Smooth muscle cell of the pulmonary artery (primary cell): Measurements from ENCODE around the gene CXorf51A. TPM values are rescaled to one million over a fixed set of nuclear protein-coding genes. Genes with fewer than 3 reads are reported as not detected.

Experiments
- total RNA-seq: library from RNA; depleted of rRNA; stranded (reverse); fragments of >200 nt; gene quantifications from 2 replicates; pipeline ENCODE4 v1.2.3, GENCODE V29; 2014

Gene CXorf51A
- total RNA-seq, result not detected in 2 replicates

GRCh38 chrX:146814644-146815043 lies at the start of gene CXorf51A:
Gene CXorf51A, minus strand, starts transcription at chrX:146814744. Its CDS starts 21 bp downstream, at chrX:146814723.

GRCh38 chrX:146809471-146809870 lies 5.1 kb downstream of the CXorf51A start, which contains the start of gene CXorf51B:
Gene CXorf51B, plus strand, starts transcription at chrX:146809771. Its CDS starts 21 bp downstream, at chrX:146809792.

Other genes with a start within 250 kb of the CXorf51A start
- not detected in 2 replicates for gene CXorf51B, start 5.0 kb downstream of the CXorf51A start, total RNA-seq